Measurements from ENCODE around the gene LRCH1. TPM values are rescaled to one million over a fixed set of nuclear protein-coding genes. Genes with fewer than 3 reads are reported as not detected.

LRCH1 gene
- total and polyA plus RNA-seq, 7 donors: 1.7 to 7.9 (median 4.1) TPM

DNA sequence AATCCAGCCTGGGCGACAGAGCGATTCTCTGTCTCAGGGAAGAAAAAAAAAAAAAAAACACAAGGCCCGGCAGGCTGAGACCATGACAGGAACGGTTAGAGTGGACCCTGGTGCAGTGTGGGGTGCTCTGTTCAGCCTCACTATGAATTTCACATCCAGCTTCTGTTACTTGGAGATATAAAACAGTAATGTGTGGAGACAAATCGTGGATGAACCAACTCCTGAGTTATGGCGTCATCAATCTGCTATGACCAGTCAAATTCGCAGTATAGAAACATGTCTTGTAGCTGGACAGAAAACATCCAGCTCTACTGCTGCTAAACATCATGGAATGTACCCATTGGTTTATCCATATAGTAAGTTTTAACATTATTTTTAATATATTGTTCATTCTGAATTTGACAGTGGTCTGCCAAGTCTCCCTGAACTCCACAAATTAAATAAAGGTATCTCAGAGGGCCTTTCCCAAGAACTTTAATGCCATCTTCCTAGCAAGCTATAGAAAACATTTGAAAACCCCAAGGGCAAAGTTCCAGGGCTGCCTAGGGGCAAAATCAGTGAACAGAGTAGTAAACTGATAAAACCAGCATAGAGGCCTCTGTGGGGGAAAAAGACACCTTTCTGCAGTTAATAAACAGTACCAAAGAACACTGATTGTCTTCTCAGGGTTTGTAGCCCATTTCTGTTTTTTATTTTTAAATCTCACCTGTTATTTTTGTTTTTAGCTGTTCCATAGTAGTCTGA, 75.8 kb downstream of the LRCH1 start:
- WGBS, 3 donors: 93 to 97% (median 97%) methylated on average over 7 of the region's 7 CpGs
- DNase-seq (no peak), ATAC-seq (no peak)
- Histone ChIP-seq H3K9me3 (no peaks in the 10 kb centered on the region), H3K4me1 (peaks cover 10% of the 10 kb centered on the region), H3K27me3 (ENCODE audit: insufficient read depth in 3 of 3, low read length in 2 of 3) (no peaks in the 10 kb centered on the region), H3K36me3 (ENCODE audit: insufficient read depth in 1 of 2, low read depth in 1 of 2) (no peaks in the 10 kb centered on the region), H3K4me3 (no peak overlapping the region), H3K27ac (no peak overlapping the region)
- intact Hi-C loops (cut with DNase I): no loop called here
- TF ChIP-seq, protein P1, sequence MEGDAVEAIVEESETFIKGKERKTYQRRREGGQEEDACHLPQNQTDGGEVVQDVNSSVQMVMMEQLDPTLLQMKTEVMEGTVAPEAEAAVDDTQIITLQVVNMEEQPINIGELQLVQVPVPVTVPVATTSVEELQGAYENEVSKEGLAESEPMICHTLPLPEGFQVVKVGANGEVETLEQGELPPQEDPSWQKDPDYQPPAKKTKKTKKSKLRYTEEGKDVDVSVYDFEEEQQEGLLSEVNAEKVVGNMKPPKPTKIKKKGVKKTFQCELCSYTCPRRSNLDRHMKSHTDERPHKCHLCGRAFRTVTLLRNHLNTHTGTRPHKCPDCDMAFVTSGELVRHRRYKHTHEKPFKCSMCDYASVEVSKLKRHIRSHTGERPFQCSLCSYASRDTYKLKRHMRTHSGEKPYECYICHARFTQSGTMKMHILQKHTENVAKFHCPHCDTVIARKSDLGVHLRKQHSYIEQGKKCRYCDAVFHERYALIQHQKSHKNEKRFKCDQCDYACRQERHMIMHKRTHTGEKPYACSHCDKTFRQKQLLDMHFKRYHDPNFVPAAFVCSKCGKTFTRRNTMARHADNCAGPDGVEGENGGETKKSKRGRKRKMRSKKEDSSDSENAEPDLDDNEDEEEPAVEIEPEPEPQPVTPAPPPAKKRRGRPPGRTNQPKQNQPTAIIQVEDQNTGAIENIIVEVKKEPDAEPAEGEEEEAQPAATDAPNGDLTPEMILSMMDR (IDR thresholded peaks at IDR 0.05): no peak

DNA sequence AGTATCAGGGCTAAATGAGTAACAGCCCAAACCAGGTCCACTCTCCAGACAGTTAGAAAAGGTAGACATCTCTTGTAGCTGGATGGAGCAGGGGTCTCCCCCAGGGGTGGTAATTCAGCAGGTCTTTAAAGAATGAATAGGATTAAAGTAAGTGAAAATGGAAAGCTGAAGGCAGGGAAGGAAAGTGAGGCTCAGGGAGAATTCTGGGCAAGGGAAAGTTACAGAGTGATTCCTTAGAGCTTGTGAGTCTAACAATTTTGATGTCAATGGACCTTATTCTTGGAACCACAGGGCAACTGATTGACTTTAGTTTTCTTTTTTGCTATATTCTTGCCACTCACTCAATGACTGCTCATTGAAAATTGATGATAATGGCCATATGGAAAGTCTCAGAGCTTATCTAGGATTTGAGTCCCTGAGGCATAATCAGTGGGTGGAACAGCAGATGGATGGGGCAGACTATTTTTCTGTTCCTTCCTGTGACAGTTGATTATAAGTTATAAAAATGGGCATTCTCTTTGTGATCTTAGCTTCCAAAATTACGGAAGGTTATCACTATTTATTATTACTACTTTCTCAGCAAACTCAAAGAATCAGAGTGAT, 76.9 kb downstream of the LRCH1 start:
- Histone ChIP-seq H3K9me3 (no peaks in the 10 kb centered on the region), H3K27me3 (ENCODE audit: insufficient read depth in 3 of 3, low read length in 2 of 3) (no peaks in the 10 kb centered on the region), H3K27ac (no peak overlapping the region), H3K4me3 (no peak overlapping the region), H3K36me3 (ENCODE audit: insufficient read depth in 1 of 2, low read depth in 1 of 2) (no peaks in the 10 kb centered on the region), H3K4me1 (peaks cover 10% of the 10 kb centered on the region)
- DNase-seq: no peak
- TF ChIP-seq, protein P1 (IDR thresholded peaks at IDR 0.05): no peak
- ATAC-seq: no peak
- 64 to 69% (median 66%) methylated on average over 1 of the region's 1 CpG for WGBS, 3 donors
- intact Hi-C loops (cut with DNase I): no loop called here

DNA sequence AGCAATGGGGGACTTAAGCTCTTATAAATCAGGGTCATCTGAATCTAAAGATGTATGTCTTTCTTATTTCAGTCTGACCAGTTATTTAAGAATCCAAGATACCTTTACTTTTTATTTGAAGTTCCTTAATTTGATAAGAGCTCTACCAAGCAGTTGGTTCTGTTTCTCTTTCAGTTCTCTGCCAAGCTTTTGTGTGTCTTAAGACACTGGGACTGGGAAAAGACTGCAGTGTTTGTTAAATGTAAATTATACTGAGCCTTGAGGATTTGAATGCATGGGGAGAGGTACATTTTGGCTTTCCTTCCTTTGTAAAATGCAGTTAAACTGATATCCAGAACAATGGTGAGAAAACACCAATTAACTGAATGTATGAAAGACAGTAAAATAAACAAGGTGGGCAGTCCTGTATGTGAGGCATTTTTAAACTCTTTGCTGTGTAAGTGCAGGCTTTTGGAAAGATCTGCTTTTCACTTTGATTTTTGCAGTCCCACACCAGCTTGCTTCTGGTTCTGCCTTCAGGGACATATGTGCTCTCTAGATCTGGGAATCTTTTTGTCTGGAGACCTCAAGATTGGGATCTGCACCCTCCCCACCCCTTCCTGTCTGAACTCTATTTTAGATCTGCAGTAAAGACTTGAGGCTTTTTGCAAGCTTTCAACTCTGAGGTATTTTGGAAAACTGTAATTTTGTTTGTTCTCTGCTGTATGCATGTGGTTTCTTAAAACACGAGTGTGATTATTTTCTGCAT, 77.6 kb downstream of the LRCH1 start:
- no peaks in the 10 kb centered on the region for H3K27me3 ChIP-seq (ENCODE audit: insufficient read depth in 3 of 3, low read length in 2 of 3)
- TF ChIP-seq, protein P1 (IDR thresholded peaks at IDR 0.05): no peak
- peaks cover 10% of the 10 kb centered on the region for H3K4me1 ChIP-seq
- H3K9me3 ChIP-seq: no peaks in the 10 kb centered on the region
- intact Hi-C loops (cut with DNase I): no loop called here
- ATAC-seq (no peak), DNase-seq (no peak)
- no peaks in the 10 kb centered on the region for H3K36me3 ChIP-seq (ENCODE audit: insufficient read depth in 1 of 2, low read depth in 1 of 2)
- no peak overlapping the region for H3K27ac ChIP-seq
- 21 to 53% (median 45%) methylated on average over 1 of the region's 1 CpG for WGBS, 3 donors
- no peak overlapping the region for H3K4me3 ChIP-seq

DNA sequence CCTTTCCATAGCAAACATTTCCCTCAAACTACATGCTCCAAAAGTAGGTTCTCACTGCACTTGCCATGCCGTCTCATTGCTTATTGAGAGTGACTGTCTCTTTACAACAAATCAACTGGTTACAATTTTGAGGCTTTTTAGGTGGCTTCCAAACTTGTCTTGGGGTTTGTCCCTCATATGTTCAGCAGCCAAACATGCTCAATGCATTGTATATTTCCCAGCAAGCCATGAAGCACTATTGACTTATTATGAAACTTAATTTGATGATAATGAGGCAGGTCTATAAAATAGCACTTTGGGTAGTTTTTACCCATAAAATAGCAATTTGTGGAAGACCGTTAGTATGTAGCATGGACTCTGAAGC, 78.2 kb downstream of the LRCH1 start:
- H3K4me1 ChIP-seq: peaks cover 10% of the 10 kb centered on the region
- TF ChIP-seq, protein P1 (IDR thresholded peaks at IDR 0.05): no peak
- no peak for ATAC-seq
- H3K27me3 ChIP-seq (ENCODE audit: insufficient read depth in 3 of 3, low read length in 2 of 3): no peaks in the 10 kb centered on the region
- H3K36me3 ChIP-seq (ENCODE audit: insufficient read depth in 1 of 2, low read depth in 1 of 2): no peaks in the 10 kb centered on the region
- intact Hi-C loops (cut with DNase I): no loop called here
- no peak for DNase-seq
- H3K4me3 ChIP-seq: no peak overlapping the region
- 82 to 90% (median 83%) methylated on average over 2 of the region's 2 CpGs for WGBS, 3 donors
- no peaks in the 10 kb centered on the region for H3K9me3 ChIP-seq
- H3K27ac ChIP-seq: no peak overlapping the region

Data from psoas muscle (tissue), 8 donors.